ENCODE measurements around the gene GPR45. TPM values are rescaled to one million over a fixed set of nuclear protein-coding genes. Genes with fewer than 3 reads are reported as not detected.

Gene GPR45
- not detected in 2 replicates for total RNA-seq

GRCh38 chr2:105241443-105241842 is at the start of gene GPR45:
GPR45 (plus strand) TSS chr2:105241743; CDS start chr2:105241859, 116 bp downstream.

Other genes with a start within 250 kb of the GPR45 start
- gene MRPS9, start 203.7 kb upstream of the GPR45 start, total RNA-seq: 13.2 and 13.4 TPM in 2 replicates
- gene TGFBRAP1, start 88.0 kb downstream of the GPR45 start, total RNA-seq: 11.8 and 13.0 TPM in 2 replicates
- gene C2orf49, start 95.8 kb downstream of the GPR45 start, total RNA-seq: 8.8 and 12.6 TPM in 2 replicates
- gene FHL2, start 157.3 kb downstream of the GPR45 start, total RNA-seq: 78.6 and 123 TPM in 2 replicates

Data from pericardium fibroblast (primary cell).